GM19023 (cell line): ENCODE results near the gene ACKR4.
"Not testable (repeated sequence)": the region's sequence is repeated elsewhere in the genome, so short reads cannot be mapped to it uniquely, and the experiment has no call there.

Experiments used
- ATAC-seq: cut with Tn5 transposase; IDR thresholded peaks from one replicate; pipeline ENCODE4 v1.9.1; 2021; ENCODE audit warnings: mild to moderate bottlenecking, moderate library complexity; ENCODE audit not compliant: unreplicated experiment

Gene ACKR4

GRCh38 chr3:132596816-132597433 lies at the start of gene ACKR4:
Gene ACKR4 (plus strand): TSS chr3:132597270. CDS start chr3:132600398, 3,128 bp downstream.
- ATAC-seq = no peak

DNA sequence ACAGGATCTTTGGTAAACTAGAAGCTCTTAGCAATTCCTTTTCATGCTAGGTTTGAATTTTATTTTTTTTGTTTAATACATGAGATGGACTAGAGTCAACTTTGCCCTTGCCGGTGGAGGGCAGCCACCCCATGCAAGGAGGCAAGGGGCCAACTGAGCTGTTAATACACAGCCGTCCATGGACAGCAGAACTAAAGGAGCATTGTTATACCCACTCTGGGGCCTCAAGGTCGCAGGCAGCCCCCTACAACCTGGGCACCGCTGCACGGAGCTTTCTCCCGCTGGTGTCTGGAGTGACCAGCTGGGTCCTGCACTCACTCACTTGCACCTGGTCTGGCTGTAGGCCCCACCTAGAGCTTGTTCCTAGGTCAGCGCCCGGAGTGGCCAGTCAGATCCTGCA lies 47.9 kb upstream of the ACKR4 start:
- ATAC-seq = no peak

GRCh38 chr3:132549890-132550578 lies 47.0 kb upstream of the ACKR4 start:
- peak; percentile 76 for ATAC-seq

- ATAC-seq = no peak
These were observed 46.3 kb upstream of the ACKR4 start for GRCh38 chr3:132550579-132551305.

DNA sequence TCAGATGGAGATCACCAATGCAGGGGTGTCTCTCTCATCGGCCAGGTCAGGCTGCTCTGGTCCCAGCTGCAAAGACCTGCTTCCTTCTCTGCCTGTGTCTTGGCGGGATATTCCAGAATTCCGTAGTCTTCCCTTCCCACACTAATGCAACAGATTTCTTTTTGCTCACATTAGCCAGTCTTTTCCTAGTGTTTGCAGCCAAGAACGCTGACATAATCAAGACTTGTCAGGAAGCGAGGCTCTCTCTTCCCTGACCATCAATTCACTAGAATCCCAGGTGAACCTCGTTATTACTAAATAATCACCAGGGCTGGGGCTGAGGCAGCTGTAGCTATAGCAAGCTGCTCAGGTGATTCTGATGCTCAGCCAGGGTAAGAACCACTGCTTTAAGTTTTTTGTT lies 43.2 kb upstream of the ACKR4 start:
- ATAC-seq = no peak

GRCh38 chr3:132554437-132554836 lies 42.6 kb upstream of the ACKR4 start:
- no peak for ATAC-seq

- ATAC-seq = no peak
These were observed 41.6 kb upstream of the ACKR4 start for GRCh38 chr3:132555306-132556035.

DNA sequence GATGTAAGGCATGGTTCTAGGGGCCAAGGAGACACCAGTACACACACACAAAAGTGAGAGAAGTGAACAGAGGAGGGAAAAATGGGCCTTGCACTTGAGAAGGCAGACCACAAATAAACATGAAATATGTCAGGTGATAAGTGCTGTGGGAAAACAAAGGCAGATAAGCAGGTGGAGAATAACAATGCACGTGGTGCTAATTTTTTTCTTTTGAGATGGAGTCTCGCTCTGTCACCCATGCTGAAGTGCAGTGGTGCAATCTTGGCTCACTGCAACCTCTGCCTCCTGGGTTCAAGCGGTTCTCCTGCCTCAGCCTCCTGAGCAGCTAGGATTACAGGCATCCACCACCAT lies 41.1 kb upstream of the ACKR4 start:
- ATAC-seq = not testable (repeated sequence)

GRCh38 chr3:132556508-132557159 lies 40.4 kb upstream of the ACKR4 start:
- no peak for ATAC-seq

DNA sequence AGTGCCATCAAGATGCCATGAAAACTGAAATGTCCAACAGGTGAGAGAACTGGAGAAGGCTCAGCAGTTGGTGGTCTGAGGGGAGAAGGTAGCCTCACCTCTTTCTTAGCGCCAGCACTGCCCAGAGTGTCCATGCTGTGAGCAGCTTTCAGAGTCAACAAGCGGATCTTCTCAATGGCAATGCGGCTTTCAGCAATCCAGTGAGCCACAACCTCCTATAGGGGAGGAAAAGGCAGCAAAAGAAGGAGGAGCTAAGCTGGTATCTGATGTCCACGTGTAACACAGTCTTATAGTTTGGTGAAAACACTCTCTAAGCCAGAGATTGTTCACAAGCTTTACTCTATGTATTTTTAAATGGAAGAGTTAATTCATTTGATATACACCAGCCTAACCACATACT lies 36.1 kb upstream of the ACKR4 start:
- ATAC-seq = no peak

GRCh38 chr3:132563420-132564069 lies 33.5 kb upstream of the ACKR4 start:
- no peak for ATAC-seq

DNA sequence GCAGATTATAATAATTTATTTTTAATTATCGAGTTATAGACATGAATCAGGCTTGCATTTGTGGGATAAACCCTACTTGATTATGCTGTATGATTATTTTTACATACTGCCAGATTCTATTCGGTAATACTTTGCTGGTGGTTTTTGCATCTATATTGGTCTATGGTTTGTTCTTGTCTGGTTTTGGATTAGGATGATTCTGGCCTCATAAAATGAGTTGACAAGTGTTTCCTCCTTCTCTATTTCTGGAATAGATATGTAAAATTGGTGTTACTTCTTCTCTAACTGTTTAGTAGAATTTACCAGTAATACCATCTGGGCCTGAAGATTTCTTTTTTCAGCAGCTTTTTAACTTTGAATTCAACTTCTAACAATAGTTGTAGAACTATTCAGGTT lies 33.0 kb upstream of the ACKR4 start:
- no peak for ATAC-seq

DNA sequence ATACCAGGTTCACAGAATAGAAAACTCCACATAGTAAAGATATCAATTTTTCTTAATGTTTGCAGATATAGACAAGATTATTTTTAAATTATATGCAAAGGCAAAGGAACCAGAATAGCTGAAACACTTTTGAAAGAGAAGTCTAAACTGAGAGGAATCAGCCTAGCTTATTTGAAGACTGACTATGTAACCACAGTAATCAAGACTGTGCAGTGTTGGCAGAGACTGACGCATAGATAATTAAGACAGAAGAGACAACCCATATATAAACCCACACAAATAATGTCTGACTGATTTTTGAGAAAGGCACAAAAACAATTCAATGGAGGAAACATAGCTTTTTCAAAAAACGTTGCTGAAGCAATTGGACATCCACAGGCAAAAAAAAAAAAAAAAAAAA lies 28.6 kb upstream of the ACKR4 start:
- ATAC-seq = no peak

- no peak for ATAC-seq
These were observed 27.9 kb upstream of the ACKR4 start for GRCh38 chr3:132569153-132569552.

- ATAC-seq = no peak
These were observed 27.5 kb upstream of the ACKR4 start for GRCh38 chr3:132569580-132569979.

- no peak for ATAC-seq
These were observed 27.1 kb upstream of the ACKR4 start for GRCh38 chr3:132570016-132570415.

DNA sequence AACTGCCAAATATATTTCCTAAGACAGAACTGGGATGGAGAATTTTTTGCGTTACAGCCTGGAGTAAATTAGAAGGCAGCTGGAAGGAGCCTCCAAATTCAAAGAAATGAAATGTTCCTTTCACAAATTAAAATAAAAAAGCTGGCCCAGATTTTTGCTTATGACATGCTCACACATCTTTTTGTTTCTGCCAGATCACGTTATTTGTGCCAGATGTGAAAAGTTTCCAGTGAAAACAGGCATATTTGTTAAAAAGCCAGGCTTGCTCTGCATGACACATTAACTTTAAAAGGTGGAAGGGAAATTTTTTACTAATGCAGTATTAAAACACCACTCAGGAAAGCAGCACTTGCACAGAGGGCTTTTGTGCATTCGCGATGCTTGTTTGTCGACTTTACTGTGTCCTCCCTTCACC lies 23.3 kb upstream of the ACKR4 start:
- ATAC-seq = no peak

DNA sequence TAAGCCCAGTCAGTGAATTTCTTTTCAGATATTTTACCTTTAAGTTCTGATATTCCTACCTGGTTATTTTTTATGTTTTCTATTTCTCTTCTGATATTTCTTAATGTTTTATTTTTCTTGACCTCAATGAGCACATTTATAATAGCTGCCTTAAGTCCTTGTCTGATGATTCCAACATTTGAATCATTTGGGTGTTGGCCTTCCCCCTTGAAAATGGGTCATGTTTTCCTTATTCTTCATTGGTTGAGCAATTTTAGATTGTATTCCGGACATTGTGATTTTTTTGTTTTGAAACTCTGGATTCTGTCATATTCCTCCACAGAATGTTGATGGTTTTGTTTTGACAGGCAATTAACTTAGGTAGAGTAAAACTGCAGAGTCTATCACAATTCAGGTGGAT lies 9.7 kb upstream of the ACKR4 start:
- ATAC-seq = no peak

GRCh38 chr3:132592216-132592615 lies 4.9 kb upstream of the ACKR4 start:
- ATAC-seq = no peak

- no peak for ATAC-seq
These were observed 3.7 kb upstream of the ACKR4 start for GRCh38 chr3:132593241-132593946.
